Endodermal cell (in vitro differentiated cells): ENCODE data around the gene KLHL3. TPM values are rescaled to one million over a fixed set of nuclear protein-coding genes. Genes with fewer than 3 reads are reported as not detected.

Experiments used
- DNase-seq: peaks from one replicate; pipeline ENCODE4 v3.0.0-alpha.2; 2017
- H3K27ac ChIP-seq: 2 replicates; pipeline ENCODE4 v1.5.1; 2013; ENCODE audit warnings: mild to moderate bottlenecking, low read depth, low read length, moderate library complexity
- H3K27me3 ChIP-seq: 2 replicates; pipeline ENCODE4 v1.6.1; 2013; ENCODE audit warnings: mild to moderate bottlenecking, low read length, moderate library complexity; ENCODE audit not compliant: insufficient read depth, control insufficient read depth, poor library complexity, severe bottlenecking
- H3K36me3 ChIP-seq: 2 replicates; pipeline ENCODE4 v1.7.0; 2013; ENCODE audit warnings: mild to moderate bottlenecking, low read length, moderate library complexity; ENCODE audit not compliant: control insufficient read depth, insufficient read depth
- H3K4me1 ChIP-seq: one replicate; pipeline ENCODE4 v1.7.0; 2013; ENCODE audit warnings: low read length; ENCODE audit not compliant: control insufficient read depth, insufficient read depth
- H3K4me3 ChIP-seq: 2 replicates; pipeline ENCODE4 v1.5.1; 2013; ENCODE audit warnings: mild to moderate bottlenecking, low read length, moderate library complexity
- H3K9ac ChIP-seq: 2 replicates; pipeline ENCODE4 v1.6.1; 2013; ENCODE audit warnings: mild to moderate bottlenecking, low read length, moderate library complexity; ENCODE audit not compliant: poor library complexity, severe bottlenecking; ENCODE audit errors: extremely low read depth
- H3K9me3 ChIP-seq: 2 replicates; pipeline ENCODE4 v1.6.1; 2013; ENCODE audit warnings: mild to moderate bottlenecking, low read length, moderate library complexity; ENCODE audit not compliant: control insufficient read depth
- H3K27ac Mint-ChIP-seq: 2 replicates; pipeline ENCODE4 v1.8.0; 2020; ENCODE audit warnings: mixed read lengths
- H3K27me3 Mint-ChIP-seq: 2 replicates; pipeline ENCODE4 v1.8.0; 2021; ENCODE audit warnings: mild to moderate bottlenecking, mixed read lengths; ENCODE audit not compliant: insufficient read depth
- H3K36me3 Mint-ChIP-seq: 2 replicates; pipeline ENCODE4 v1.8.0; 2020; ENCODE audit warnings: low read depth, mixed read lengths
- H3K4me1 Mint-ChIP-seq: 2 replicates; pipeline ENCODE4 v1.8.0; 2020; ENCODE audit warnings: mixed read lengths
- H3K4me3 Mint-ChIP-seq: 2 replicates; pipeline ENCODE4 v1.8.0; 2020; ENCODE audit warnings: mild to moderate bottlenecking, moderate library complexity, mixed read lengths
- H3K9me3 Mint-ChIP-seq: 2 replicates; pipeline ENCODE4 v1.8.0; 2020; ENCODE audit warnings: mild to moderate bottlenecking, mixed read lengths
- WGBS, 2 experiments: methylation state at CpG; one replicate each; pipeline versions ENCODE4 v1.1.5 to v1.1.7; 2013; ENCODE audit warnings: missing lambda C conversion rate in 2 of 2, mixed read lengths in 1 of 2; ENCODE audit not compliant: insufficient coverage in 1 of 2, insufficient read length in 1 of 2; 5-methylcytosine and 5-hydroxymethylcytosine counted together
- total RNA-seq, 2 donors: library from RNA; stranded (reverse); fragmentation: NEBNext Ultra II Directional in 1 of 2; extraction: Animal tissue kit (Norgen Biotek cat#: 25700) in 1 of 2; gene quantifications; 2 replicates in 1 of 2; 3 replicates in 1 of 2; pipeline ENCODE4 v1.2.1, GENCODE V29; 2021
- TF ChIP-seq, protein P1 (sequence below): fragments of 200-600 bp; sonication (generic); conservative IDR thresholded peaks from 2 replicates; pipeline ENCODE4 v1.5.0; 2021; ENCODE audit warnings: antibody characterized with exemption, mild to moderate bottlenecking

The KLHL3 gene
- total RNA-seq, 2 donors from 2014 or later = 17.5 to 19.4 TPM

DNA sequence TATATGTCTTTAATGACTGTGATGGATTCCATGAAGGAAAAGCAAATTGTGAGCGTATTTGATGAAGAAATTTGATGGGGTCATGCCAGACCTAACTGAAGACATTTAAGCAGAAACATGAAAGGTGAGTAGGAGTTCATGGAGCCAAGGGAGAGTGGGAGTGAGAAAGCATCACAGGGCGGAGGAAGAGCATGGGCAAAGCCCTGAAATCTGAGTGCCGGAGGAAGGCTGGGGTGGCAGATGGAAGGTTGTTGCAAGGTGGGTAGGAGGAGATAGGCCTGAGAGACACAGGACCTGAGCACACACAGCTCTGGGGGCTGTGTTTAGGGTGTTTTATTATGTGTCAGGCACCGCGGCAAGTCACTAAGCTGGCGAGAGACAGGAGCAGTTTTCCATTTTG is 136.4 kb downstream of the KLHL3 start:
- H3K36me3 ChIP-seq = no peaks in the 10 kb centered on the region
- Mint-ChIP-seq H3K36me3 (no peaks in the 10 kb centered on the region), H3K27ac (no peak overlapping the region), H3K4me1 (peaks cover under 1% of the 10 kb centered on the region), H3K27me3 (peaks cover 28% of the 10 kb centered on the region), H3K4me3 (no peak overlapping the region), H3K9me3 (no peaks in the 10 kb centered on the region)
- peaks cover 36% of the 10 kb centered on the region for H3K27me3 ChIP-seq
- DNase-seq = no peak
- H3K4me1 ChIP-seq = no peaks in the 10 kb centered on the region
- no peak overlapping the region for H3K27ac ChIP-seq
- no peak overlapping the region for H3K9ac ChIP-seq
- H3K4me3 ChIP-seq = no peak overlapping the region
- TF ChIP-seq, protein P1, sequence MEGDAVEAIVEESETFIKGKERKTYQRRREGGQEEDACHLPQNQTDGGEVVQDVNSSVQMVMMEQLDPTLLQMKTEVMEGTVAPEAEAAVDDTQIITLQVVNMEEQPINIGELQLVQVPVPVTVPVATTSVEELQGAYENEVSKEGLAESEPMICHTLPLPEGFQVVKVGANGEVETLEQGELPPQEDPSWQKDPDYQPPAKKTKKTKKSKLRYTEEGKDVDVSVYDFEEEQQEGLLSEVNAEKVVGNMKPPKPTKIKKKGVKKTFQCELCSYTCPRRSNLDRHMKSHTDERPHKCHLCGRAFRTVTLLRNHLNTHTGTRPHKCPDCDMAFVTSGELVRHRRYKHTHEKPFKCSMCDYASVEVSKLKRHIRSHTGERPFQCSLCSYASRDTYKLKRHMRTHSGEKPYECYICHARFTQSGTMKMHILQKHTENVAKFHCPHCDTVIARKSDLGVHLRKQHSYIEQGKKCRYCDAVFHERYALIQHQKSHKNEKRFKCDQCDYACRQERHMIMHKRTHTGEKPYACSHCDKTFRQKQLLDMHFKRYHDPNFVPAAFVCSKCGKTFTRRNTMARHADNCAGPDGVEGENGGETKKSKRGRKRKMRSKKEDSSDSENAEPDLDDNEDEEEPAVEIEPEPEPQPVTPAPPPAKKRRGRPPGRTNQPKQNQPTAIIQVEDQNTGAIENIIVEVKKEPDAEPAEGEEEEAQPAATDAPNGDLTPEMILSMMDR = no peak
- 85 to 89% methylated on average over 1 to 6 of the region's 6 CpGs for WGBS, 2 experiments
- H3K9me3 ChIP-seq = no peaks in the 10 kb centered on the region

- H3K36me3 ChIP-seq = no peaks in the 10 kb centered on the region
- 66 to 68% methylated on average over 4 to 6 of the region's 6 CpGs for WGBS, 2 experiments
- H3K27ac ChIP-seq = no peak overlapping the region
- DNase-seq = no peak
- TF ChIP-seq, protein P1 = no peak
- H3K9ac ChIP-seq = no peak overlapping the region
- Mint-ChIP-seq H3K27me3 (peaks cover 28% of the 10 kb centered on the region), H3K36me3 (no peaks in the 10 kb centered on the region), H3K27ac (no peak overlapping the region), H3K4me1 (no peaks in the 10 kb centered on the region), H3K4me3 (no peak overlapping the region), H3K9me3 (no peaks in the 10 kb centered on the region)
- peaks cover 36% of the 10 kb centered on the region for H3K27me3 ChIP-seq
- H3K4me1 ChIP-seq = no peaks in the 10 kb centered on the region
- no peak overlapping the region for H3K4me3 ChIP-seq
- H3K9me3 ChIP-seq = no peaks in the 10 kb centered on the region
Observed at GRCh38 chr5:137598399-137598798, 137.5 kb downstream of the KLHL3 start.

DNA sequence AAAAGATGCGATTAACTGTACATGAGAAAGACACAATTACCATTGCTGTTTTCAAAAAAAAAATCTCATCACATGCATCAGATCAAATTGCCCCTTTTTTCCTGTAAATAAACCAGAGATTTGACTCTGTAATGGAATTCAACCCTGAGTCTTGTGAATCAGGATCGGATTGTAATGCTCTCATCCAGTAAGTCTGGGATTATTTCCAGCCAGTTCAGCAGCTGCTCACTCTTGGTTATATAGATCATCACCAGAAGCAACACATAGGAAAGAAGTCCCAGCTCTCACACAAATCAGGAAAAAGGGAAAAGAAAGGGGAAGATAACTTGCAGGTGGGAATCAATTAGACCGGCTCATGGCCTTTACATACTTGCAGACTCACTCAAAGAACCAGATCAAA is 138.9 kb downstream of the KLHL3 start:
- peaks cover 36% of the 10 kb centered on the region for H3K27me3 ChIP-seq
- H3K9me3 ChIP-seq = peaks cover 7% of the 10 kb centered on the region
- H3K9ac ChIP-seq = no peak overlapping the region
- WGBS, 2 experiments = 80 to 85% methylated on average over 1 to 3 of the region's 3 CpGs
- no peak overlapping the region for H3K27ac ChIP-seq
- no peak overlapping the region for H3K4me3 Mint-ChIP-seq
- H3K36me3 ChIP-seq = no peaks in the 10 kb centered on the region
- H3K36me3 Mint-ChIP-seq = no peaks in the 10 kb centered on the region
- no peak overlapping the region for H3K27ac Mint-ChIP-seq
- no peaks in the 10 kb centered on the region for H3K4me1 ChIP-seq
- peaks cover 28% of the 10 kb centered on the region for H3K27me3 Mint-ChIP-seq
- H3K9me3 Mint-ChIP-seq = no peaks in the 10 kb centered on the region
- no peaks in the 10 kb centered on the region for H3K4me1 Mint-ChIP-seq
- DNase-seq = no peak
- TF ChIP-seq, protein P1 = no peak
- H3K4me3 ChIP-seq = no peak overlapping the region
